ENCODE measurements around the gene MEG3.

- TF ChIP-seq EZH2 (IDR thresholded peaks at IDR 0.05; ENCODE audit: borderline replicate concordance, low read depth, low read length, severe bottlenecking) (no peak), CTCF (IDR thresholded peaks at IDR 0.05; ENCODE audit: extremely low read depth in 1 of 2, insufficient read depth in 1 of 2, low read depth in 1 of 2, low read length in 2 of 2) (no peak), POLR2A (IDR thresholded peaks at IDR 0.05; ENCODE audit: low read depth, low read length) (no peak), JUN (IDR thresholded peaks at IDR 0.05; ENCODE audit: borderline replicate concordance, insufficient read depth, insufficient read length, low read depth) (no peak), POLR2AphosphoS5 (IDR thresholded peaks at IDR 0.05; ENCODE audit: insufficient read depth, low read depth, low read length) (no peak), FOS (IDR thresholded peaks at IDR 0.05; ENCODE audit: borderline replicate concordance, insufficient read depth, low read length) (no peak), GATA2 (IDR thresholded peaks at IDR 0.05; ENCODE audit: insufficient read depth, insufficient read length, low read depth, low read length) (no peak), MYC (IDR thresholded peaks at IDR 0.05; ENCODE audit: low read depth, low read length) (no peak), MAX (IDR thresholded peaks at IDR 0.05; ENCODE audit: insufficient read depth, insufficient read length) (no peak)
These were observed 57.8 kb downstream of the MEG3 start for GRCh38 chr14:100883789-100884101.
